ENCODE data around the gene LTV1. TPM values are rescaled to one million over a fixed set of nuclear protein-coding genes. Genes with fewer than 3 reads are reported as not detected.
A peak's percentile ranks its signal among the peaks of the same experiment; 100 is the strongest.

The LTV1 gene
- total and polyA plus RNA-seq, 9 of the 15 experiments (the other 6 are each of a cell fraction or from before 2014, with no cell fraction given) = 57.9 to 162 (median 119) TPM

- TF ChIP-seq, protein P1, sequence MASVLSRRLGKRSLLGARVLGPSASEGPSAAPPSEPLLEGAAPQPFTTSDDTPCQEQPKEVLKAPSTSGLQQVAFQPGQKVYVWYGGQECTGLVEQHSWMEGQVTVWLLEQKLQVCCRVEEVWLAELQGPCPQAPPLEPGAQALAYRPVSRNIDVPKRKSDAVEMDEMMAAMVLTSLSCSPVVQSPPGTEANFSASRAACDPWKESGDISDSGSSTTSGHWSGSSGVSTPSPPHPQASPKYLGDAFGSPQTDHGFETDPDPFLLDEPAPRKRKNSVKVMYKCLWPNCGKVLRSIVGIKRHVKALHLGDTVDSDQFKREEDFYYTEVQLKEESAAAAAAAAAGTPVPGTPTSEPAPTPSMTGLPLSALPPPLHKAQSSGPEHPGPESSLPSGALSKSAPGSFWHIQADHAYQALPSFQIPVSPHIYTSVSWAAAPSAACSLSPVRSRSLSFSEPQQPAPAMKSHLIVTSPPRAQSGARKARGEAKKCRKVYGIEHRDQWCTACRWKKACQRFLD (CRISPR knock-in tag; IDR thresholded peaks at IDR 0.05) = peak; percentile 73
- TF ChIP-seq, protein P2, sequence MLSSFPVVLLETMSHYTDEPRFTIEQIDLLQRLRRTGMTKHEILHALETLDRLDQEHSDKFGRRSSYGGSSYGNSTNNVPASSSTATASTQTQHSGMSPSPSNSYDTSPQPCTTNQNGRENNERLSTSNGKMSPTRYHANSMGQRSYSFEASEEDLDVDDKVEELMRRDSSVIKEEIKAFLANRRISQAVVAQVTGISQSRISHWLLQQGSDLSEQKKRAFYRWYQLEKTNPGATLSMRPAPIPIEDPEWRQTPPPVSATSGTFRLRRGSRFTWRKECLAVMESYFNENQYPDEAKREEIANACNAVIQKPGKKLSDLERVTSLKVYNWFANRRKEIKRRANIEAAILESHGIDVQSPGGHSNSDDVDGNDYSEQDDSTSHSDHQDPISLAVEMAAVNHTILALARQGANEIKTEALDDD (IDR thresholded peaks at IDR 0.05) = peak; percentile 49; the same call in 1 of the 2 replicates
- TF ChIP-seq UBTF (IDR thresholded peaks at IDR 0.05; ENCODE audit: borderline replicate concordance in 1 of 2, low read depth in 2 of 2, low read length in 2 of 2) (no peak), MCM2 (IDR thresholded peaks at IDR 0.05; ENCODE audit: low read depth) (no peak), CEBPG (CRISPR knock-in tag; IDR thresholded peaks at IDR 0.05) (peak; percentile 74; the same call in 1 of the 2 replicates), CEBPG (tag; conservative IDR thresholded peaks at IDR 0.05 in 1 of 2, IDR thresholded peaks at IDR 0.05 in 1 of 2) (peak in 1 of 2 experiments; percentile 86; a peak in 2 of 4 replicates), E2F4 (CRISPR knock-in tag; IDR thresholded peaks at IDR 0.05; ENCODE audit: low read depth) (no peak), EZH2 (IDR thresholded peaks at IDR 0.05; ENCODE audit: borderline replicate concordance, low read depth, low read length) (no peak), YY1 (IDR thresholded peaks at IDR 0.05; ENCODE audit: borderline replicate concordance in 1 of 3, control insufficient read depth in 1 of 3, extremely low read depth in 1 of 3, insufficient read depth in 3 of 3, insufficient read length in 1 of 3, insufficient replicate concordance in 2 of 3, low read depth in 1 of 3, low read length in 2 of 3) (peak in 1 of 3 experiments; percentile 58), HIVEP1 (CRISPR knock-in tag; IDR thresholded peaks at IDR 0.05) (no peak), ZNF785 (CRISPR knock-in tag; IDR thresholded peaks at IDR 0.05) (no peak), ZSCAN29 (IDR thresholded peaks at IDR 0.05) (no peak), ZNF717 (CRISPR knock-in tag; IDR thresholded peaks at IDR 0.05) (no peak), SP1 (CRISPR knock-in tag; IDR thresholded peaks at IDR 0.05) (peak; percentile 9; the same call in 1 of the 2 replicates), MYBL2 (IDR thresholded peaks at IDR 0.05; ENCODE audit: low read depth) (no peak), MYBL2 (CRISPR knock-in tag; IDR thresholded peaks at IDR 0.05; ENCODE audit: borderline replicate concordance) (no peak), ATF7 (IDR thresholded peaks at IDR 0.05) (no peak), ZEB2 (IDR thresholded peaks at IDR 0.05) (no peak), FOXO4 (CRISPR knock-in tag; IDR thresholded peaks at IDR 0.05) (0 out of 2 replicates have a peak, but pooled peaks have one; percentile 12), ZNF644 (tag; IDR thresholded peaks at IDR 0.05; ENCODE audit: low read depth) (no peak)
Measured at GRCh38 chr6:143803769-143804568, 39.2 kb upstream of the LTV1 start (continued).
